NT2/D1 (cell line): ENCODE results near the gene CDK14.

Source experiments
- SUZ12 ChIP-seq: IDR thresholded peaks from 2 replicates; pipeline ENCODE4 v1.6.1; 2011; ENCODE audit not compliant: insufficient read length, insufficient read depth; ENCODE audit errors: extremely low read depth
- ZNF274 ChIP-seq: IDR thresholded peaks from 2 replicates; pipeline ENCODE4 v1.6.1; 2011; ENCODE audit warnings: mild to moderate bottlenecking, low read depth, low read length

DNA sequence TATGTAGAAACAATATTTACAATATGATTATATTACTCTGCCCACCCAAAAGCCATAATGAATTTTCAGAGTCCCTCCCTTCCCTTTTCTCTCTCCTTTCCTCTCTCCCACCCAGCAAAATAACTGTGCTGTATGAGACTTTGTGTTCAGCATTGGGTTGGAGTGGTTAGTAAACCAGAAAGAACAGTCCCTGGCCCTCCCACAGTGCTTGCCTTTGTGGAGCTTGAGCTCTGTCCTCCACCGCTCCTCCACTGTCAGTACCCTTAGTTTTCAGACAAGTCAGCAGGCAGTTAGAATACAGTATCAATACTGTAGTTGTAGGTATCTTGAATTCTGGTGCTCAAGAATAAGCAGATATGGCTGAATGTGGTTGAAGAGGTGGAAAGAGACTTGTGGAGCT is 92.7 kb downstream of the CDK14 start:
- TF ChIP-seq SUZ12 (no peak), ZNF274 (no peak)
